Stimulated activated CD4-positive, alpha-beta T cell treated with anti-CD3 and anti-CD28 coated beads, TNF-alpha, amount 100 ng/mL, for 1 hour (primary cell): ENCODE results near the gene SLC38A3.
"Not testable (repeated sequence)": the region's sequence is repeated elsewhere in the genome, so short reads cannot be mapped to it uniquely, and the experiment has no call there.

Source experiments
- DNase-seq, 3 donors: peaks; one replicate each; pipeline ENCODE4 v3.0.0-alpha.2; 2020; ENCODE audit warnings: low read depth in 3 of 3, low spot score in 1 of 3

The SLC38A3 gene

DNA sequence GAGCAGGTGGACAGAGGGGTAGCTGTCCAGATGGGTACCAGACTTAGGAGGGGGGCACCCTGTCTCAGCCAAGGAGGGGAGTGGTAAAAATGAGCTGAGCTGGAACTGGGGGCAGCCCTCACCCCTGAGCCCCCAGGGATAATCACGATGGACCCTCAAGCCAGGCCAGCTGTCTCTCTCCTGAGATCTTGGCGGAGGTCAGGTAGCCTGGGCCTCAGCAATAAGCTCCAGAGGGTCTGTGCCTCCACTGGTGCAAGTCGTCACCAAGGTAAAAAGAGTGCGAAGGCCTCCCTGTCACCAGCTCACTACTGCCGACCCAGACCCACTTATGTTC is 5.1 kb downstream of the SLC38A3 start:
- no peak for DNase-seq

DNA sequence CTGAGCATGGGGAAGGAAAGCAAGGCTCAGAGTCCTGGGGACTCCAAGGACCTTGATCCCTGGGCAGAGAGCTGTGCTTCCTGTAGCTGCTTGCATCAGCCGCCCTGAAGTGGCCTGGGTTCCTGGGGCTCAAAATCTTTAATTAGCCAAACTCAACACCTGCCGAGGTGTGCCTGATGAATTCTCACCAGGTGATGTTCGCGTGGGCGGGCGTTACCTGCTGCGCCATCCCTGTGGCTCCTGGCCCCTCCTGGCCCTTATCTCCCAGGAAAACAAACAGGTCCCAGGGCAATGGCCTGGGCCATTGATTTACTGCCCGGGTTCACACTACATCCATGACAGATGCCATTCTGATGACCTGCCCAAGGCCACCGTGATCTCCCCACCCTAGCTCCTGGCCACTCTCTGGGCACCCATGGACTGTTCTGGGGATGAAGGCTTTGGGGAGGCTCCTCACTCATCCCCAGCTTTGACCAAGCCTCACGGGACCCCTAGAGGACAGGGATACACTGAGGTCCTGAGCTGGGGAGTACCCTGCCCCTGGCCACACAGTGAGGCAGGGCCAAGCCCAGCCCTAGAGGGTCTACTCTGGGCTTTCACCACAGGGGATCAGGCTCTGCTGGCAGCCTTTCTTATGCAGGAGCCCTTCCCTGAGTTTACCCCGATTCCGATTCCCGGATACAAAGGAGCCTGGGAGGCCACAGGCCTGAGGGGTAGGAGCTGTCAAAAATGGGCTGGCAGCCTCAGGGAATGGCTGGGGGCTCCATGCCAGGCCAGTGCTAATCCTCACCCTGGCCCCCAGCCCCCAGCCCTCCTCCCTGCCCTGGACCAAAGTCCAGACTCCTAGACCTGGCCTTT is 5.7 kb downstream of the SLC38A3 start:
- no peak for DNase-seq

DNA sequence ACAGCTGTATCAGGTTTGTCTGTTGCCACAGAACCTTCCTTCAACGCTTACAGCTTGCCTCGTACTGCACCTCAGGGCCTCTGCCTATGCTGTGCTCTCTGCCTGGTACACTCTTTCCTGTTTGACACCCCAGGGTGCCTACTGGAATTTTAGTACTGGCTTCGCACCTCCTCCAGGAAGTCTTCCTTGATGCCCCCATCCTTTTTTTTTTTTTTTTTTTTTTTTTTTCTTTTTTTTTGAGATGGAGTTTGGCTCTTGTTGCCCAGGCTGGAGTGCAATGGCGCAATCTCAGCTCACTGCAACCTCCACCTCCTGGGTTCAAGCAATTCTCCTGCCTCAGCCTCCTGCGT is 6.3 kb downstream of the SLC38A3 start:
- not testable (repeated sequence) for DNase-seq

DNA sequence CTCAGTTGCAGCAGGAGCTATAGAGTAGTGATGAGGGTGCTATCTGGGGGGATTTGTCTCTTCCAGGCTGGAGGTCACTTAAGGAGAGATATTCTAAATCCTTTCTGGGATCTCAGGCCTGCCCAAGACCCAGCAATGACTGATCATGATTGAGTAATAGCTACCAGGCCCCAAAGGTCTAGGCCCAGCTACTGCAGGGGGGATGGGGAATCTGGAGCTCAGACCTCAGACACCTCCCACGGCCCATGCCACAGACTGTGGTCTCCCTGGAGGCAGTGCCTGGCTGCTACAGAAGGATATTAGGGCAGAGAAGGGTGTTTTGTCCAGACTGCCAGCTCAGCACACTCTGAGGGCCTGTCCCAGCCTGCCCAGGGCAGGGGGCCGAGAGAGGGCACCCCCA is 6.9 kb downstream of the SLC38A3 start:
- DNase-seq: no peak

DNA sequence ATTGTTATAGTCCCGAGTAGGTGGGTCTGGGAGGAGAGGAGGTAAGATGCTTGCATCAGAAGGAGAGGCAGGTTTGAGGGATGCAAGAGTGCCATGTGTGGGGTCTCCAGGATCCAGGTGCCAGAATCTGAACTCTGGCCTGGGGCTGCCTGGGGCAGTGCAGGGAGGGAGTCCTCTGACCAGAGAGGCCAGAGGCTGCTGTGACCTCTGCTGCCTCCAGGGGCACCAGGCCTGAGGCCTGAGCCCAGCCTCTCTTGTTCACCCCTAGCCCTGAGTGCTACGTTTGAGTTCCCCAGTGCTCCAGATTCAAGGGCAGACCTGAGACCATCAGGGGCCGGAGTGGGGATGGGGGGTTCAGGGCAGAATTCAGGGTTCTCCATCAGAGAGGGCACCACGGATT is 7.4 kb downstream of the SLC38A3 start:
- no peak for DNase-seq

DNA sequence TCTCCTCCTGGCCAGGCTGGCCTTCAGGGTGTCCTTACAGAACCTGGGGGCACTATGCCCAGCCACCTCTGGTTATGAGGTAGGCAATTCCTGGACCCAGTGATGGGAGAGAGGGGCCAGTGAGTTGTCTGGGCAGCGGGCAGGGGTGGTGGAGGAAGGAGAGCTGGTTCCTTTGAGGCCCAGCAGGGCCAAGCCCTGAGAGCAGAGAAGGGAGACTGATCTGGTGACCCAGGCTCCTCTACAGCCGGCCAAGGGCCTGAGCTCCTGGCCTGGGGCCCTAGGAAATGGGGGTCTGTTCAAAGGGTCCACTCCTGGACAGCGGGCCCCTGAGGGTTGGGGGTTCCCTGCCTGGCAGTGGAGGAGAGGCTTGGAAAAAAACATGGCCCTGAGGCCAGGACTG is 7.9 kb downstream of the SLC38A3 start:
- no peak for DNase-seq

DNA sequence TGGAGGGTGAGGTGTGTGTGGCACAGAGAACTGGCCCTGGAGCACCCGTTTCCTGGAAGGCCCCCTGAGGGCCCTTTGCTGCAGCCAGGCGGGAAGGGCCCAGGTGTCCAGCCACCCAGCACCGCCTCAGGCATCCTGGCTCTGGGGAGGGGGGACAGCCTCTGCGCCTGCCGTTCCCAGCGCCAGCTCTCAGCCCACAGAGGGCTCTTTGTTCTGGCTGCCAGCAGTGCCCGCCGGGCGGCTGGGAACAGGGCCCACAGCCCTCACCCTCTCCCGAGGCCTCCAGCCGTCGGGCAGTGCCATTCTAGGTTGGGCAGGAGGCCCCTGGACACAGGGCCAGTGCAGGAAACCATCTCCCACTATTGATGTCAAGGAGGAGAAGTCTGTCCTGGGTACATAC is 8.3 kb downstream of the SLC38A3 start:
- DNase-seq: no peak

DNA sequence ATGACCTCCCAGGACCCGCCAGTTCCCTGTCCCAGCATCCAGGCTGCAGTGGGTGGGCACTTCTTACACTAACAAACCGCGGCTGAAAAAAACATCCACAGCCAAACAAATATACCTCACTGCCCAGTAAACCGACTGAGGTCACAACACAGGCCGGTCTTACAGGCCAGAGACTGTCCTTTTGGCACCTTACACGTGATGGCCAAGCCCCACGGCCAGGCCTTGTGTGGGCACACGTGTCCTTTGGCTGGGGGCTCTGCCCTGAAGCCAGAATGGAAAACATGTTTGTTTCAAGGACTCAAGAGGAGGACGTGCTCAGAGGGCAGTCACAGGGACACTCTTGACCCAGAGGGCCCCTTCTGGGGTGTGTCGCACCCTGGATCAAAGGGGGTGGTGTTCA is 9.8 kb downstream of the SLC38A3 start:
- no peak for DNase-seq

DNA sequence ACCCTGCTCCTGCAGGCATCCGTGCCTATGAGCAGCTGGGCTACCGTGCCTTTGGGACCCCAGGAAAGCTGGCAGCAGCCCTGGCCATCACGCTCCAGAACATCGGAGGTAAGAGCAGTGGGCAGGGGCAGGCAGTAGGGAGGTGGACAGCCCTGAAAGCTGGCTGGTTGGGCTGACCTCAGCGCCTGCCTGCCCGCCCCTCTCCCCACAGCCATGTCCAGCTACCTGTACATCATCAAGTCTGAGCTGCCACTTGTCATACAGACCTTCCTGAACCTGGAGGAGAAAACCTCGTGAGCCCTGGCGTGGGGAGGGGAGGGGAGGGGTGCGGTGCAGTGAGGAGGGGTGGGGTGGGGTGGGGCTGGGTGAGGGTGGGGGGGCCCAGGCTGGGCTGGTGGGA is 10.5 kb downstream of the SLC38A3 start:
- no peak for DNase-seq

DNA sequence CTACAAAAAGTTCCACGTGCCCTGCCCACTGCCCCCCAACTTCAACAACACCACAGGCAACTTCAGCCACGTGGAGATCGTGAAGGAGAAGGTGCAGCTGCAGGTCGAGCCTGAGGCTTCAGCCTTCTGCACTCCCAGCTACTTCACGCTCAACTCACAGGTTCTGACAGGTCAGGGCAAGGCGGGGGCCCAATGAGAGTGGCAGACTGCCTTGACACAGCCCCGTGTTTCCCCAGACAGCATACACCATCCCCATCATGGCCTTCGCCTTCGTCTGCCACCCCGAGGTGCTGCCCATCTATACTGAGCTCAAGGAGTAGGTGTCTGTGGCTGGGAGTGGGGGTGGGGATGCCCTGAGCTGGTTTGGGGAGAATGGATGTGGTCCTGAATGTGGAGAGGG is 12.6 kb downstream of the SLC38A3 start:
- no peak for DNase-seq

DNA sequence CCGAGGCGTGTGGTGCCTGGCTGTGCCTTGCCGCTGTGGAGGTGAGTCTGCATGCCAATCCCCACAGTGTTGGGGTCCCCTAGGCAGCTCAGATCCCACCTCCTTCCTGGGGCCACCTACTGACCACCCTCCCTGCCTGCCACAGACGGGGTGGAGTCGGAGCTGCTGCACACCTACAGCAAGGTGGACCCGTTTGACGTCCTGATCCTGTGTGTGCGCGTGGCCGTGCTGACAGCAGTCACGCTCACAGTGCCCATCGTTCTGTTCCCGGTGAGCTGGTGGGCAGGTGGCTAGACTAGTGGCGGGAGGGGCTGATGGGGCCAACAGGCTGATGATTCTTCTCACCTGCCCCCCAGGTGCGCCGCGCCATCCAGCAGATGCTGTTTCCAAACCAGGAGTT is 13.4 kb downstream of the SLC38A3 start:
- DNase-seq: no peak

DNA sequence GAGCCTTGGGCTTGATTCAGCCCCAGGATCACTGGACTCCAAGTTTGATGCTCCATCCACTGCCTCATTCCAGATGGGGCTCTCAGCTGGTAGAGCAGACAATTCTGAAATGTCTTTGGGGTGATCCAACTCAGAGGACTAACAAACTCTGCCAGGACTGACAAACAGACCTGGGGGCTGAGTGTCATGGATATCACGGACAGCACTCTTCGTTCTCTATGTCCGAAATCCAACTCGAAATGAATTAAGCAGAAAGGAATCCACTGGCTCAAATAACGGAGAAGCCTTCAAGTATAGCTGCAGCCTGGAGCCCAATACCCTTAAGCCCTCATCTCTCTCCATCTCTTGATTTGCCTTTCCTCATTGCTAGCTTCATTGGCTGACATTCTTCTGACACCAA is 14.2 kb downstream of the SLC38A3 start:
- DNase-seq: no peak

DNA sequence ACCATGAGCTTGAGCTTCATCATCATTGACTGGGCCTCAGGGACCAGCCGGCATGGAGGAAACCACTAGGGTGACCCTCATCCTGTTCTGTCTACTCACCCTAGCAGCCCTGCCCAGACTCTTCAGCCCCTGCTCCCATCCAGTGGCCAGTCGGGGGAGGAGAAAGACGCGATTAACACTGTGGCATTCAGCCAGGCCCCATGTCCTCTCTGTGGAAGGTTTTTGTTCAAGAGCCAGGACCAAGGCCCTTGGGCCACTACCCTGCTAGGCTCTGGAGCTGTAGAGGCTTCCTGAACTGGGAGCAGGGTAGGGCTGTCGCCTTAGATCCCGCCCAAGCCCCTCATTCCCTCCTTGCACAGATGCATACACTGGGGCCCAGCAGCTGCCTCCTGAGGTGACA is 15.0 kb downstream of the SLC38A3 start:
- DNase-seq: no peak

DNA sequence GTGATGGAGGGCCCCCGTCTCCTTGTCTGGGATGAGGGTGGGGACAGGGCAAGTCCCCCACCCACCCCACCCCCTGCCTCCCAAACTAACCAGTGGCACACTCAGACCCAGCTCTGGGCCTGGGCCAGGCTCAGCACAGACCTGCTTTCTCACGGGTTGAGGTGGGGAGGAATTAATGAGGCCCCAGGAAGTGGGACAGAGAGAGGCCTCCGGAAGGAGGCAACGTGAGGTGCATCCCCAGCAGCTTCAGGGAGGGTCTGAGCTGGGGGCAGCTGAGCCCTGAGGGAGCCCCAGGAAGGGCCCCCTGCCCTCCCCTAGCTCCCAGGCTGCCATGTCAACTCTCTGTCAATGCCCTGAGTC is 16.0 kb downstream of the SLC38A3 start:
- DNase-seq: no peak

DNA sequence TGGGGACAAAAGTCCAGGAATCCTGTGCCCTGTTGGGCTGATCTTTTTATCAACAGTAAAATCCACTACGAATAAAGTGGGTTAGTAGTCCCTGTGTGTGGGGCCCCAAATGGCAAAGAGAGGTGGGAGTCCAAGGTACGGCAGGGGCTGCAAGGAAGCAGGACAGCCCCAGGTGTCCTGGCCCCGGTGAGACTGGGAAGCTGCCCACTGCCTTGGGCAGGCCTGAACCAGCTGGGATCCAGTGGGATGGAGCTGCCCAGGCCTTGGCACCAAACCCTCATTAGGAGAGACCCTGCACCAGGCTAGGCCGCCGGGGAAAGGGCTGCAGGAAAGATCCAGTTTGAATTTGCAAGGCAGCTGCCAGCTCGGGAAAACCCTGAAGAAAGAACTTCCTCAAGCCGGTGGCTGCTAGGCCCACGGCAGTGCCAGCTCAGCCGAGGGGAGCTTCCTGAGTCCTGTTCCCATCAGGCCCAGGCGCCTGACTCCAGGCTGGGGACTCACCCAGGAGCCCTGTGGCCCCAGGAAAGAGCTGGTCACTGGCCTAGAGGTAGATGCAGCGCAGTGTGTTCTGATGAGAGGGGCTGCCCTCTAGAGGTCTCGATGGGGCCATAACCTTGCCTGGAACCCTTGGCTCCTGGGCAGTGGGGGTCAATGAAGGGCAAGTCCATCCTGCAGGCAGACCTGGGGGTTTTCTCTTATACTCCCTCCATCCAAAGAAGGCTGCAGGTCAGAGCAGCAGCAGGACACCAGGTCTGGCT is 16.5 kb downstream of the SLC38A3 start:
- DNase-seq: no peak

DNA sequence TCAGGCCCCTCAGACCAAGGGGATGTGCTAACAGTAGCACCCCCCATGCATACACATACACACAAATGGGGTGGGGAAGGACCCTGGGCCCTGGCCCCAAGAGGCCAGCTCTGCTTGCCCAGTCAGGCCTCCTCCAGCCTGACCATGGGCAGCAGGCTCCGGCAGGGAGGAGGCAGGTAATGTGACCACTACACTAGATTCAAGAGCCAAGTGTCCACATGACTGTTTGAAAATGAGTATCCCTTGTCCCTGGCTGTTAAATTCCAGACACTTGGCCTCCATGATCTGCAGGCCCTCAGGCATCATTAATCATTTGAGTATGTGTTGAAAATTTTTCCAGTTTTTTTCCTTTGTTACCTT is 17.1 kb downstream of the SLC38A3 start:
- DNase-seq: no peak

DNA sequence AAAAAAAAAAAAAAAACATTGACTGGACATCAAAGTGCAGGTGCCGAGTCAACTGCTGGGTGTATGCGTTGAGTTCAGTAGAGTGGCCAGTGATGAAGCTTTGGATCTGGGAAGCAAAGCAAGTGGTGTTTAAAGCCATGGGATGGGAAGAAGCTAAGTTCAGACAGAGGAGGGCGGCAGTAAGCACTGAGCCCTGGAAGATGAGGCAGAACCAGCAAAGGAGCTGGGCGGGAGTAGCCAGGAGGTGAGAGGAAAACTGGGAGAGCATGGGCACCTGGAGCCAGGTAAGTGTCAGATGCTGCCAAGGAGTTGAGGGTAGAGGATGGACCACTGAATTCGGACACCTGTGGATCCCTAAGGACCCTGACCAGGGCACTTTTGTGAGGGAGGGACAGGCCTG is 19.6 kb downstream of the SLC38A3 start:
- DNase-seq: no peak

DNA sequence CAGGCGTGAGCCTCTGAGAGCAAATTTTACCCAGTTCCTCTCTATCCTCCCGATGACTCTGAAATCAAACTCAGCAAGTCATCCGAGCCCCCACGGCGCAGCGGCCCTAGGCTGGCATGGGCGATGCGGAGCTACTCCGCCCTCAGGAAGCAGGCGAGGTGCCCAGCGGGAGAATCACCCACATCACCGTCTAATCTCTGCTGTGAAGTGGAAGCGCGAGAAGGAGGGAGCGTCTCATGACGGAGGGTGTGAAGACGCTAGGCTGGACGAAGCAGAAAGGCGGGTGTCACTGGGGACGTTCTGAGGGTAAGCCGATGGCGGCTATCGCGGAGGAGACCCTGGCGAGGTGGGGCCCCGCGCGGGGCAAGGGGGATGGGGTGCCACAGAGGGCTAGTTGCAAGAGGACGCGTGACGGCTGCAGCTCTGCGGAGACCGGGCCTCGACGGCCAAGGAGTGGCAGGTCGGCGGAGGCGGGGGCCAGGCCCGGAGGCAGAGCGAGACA is 21.9 kb downstream of the SLC38A3 start:
- DNase-seq: peak in 1 of 3 donors; percentile 16

DNA sequence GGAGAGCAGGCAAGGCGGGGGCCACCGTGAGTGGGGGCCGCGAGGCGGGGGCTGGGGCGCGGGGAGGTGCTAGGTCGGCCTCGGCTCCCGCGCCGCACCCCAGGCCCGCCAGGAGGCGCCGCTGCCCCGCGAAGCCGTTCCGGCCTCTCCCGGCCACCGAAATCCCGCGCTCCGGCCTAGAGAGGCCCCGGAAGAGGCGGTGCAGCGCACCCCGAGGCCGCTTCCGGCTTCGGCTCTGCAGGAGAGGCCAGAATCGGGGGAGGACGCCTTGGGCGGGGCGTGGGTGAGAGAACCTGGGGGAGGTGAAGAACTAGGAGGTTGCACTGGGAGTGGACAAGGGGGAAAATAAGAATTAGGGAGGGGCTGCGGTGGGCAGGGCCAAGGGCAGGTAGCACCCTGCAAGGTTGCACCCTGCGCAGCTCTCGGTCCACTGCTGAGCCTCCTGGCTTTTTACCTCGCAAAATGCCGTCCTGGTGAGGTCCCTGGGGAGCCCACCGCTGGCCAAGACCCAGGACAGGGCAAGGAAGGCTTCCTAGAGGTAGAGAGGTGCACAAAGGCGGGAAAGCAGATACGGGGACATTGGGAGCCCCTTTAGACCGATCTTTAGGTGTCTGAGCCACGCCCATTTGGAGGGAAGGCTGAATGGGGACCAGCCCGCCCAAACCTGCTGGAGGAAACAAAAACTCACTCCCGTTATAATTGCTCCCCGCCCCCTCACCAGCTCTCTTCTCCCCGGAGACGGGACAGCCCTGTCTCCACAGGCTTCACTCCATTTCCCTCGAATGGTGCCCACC is 22.5 kb downstream of the SLC38A3 start:
- peak; percentile 79 to 86 (median 83) for DNase-seq

DNA sequence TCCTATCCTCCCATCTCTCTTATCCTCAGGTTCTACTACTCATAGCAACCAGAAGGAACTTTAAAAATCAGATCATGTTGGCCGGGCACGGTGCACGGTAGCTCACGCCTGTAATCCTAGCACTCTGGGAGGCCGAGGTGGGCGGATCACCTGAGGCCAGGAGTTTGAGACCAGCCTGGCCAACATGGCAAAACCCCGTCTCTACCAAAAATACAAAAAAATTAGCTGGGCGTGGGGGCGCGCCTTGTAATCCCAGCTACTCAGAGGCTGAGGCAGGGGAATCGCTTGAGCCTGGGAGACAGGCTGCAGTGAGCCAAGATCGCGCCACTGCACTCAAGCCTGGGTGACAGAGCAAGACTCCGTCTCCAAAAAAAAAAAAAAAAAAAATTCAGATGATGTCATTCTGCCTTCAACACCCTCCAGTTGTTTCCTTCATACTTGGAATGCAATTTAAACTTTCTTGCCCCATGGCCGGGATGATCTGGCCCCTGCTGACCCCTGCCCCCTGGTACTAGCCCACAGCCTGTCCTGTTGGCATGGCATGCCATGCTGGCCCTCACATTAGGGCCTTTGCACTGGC is 23.2 kb downstream of the SLC38A3 start:
- DNase-seq: not testable (repeated sequence)

DNA sequence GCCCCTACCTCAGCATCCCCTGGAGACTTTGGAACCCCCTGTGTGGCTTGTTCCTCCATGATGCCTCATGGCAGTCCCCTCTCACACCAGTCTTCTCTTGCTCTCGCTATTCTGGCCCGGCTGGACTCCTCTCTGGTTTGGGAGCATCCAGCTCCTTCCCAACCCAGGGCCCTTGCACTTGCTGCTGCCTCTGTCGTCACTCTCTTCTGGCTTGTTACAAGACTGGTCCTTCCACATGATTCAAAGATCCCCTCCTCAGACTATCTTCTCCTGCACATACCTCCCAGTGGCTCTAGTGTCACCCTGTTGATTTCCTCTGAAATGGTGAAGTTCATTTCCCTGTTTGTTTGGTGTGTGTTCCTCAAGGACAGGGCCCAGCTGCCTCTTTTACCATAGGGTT is 24.4 kb downstream of the SLC38A3 start:
- no peak for DNase-seq
